Stomach (tissue), 9 donors: ENCODE data around the gene RENBP. TPM values are rescaled to one million over a fixed set of nuclear protein-coding genes. Genes with fewer than 3 reads are reported as not detected.

Experiments
- DNase-seq, 2 donors: peaks; one replicate each; pipeline versions ENCODE4 v3.0.0 to v3.0.0-alpha.2; 2013 to 2019
- H3K27ac ChIP-seq, 5 donors: fragments of 200-600 bp in 4 of 5; sonication (generic) in 4 of 5; one replicate each; pipeline ENCODE4 v1.5.1; 2013 to 2019; ENCODE audit warnings: mild to moderate bottlenecking in 1 of 5, moderate library complexity in 1 of 5
- H3K27me3 ChIP-seq, 3 donors: fragments of 200-600 bp; sonication (generic); one replicate each; pipeline ENCODE4 v1.5.1; 2017 to 2019; ENCODE audit warnings: mixed run types in 1 of 3
- H3K36me3 ChIP-seq, 4 donors: fragments of 200-600 bp; sonication (generic); 1 replicate in 3 of 4; 2 replicates in 1 of 4; pipeline ENCODE4 v1.5.1; 2016 to 2019
- H3K4me1 ChIP-seq, 4 donors: fragments of 200-600 bp; sonication (generic); one replicate each; pipeline ENCODE4 v1.5.1; 2016 to 2019
- H3K4me3 ChIP-seq, 4 donors: fragments of 200-600 bp; sonication (generic) in 3 of 4; one replicate each; pipeline ENCODE4 v1.5.1; 2016 to 2019; ENCODE audit warnings: mild to moderate bottlenecking in 1 of 4
- H3K9me3 ChIP-seq, 4 donors: fragments of 200-600 bp; sonication (generic); one replicate each; pipeline ENCODE4 v1.5.1; 2016 to 2019
- CTCF ChIP-seq, 7 experiments: fragments of 450-650 bp in 4 of 7; fragments of 200-600 bp in 3 of 7; sonication (generic) in 3 of 7; IDR thresholded peaks; one replicate each; pipeline ENCODE4 v1.5.1; 2016 to 2019; ENCODE audit warnings: antibody characterized with exemption in 7 of 7, control low read depth in 2 of 7, mild to moderate bottlenecking in 1 of 7
- EP300 ChIP-seq: sonication (generic); formaldehyde crosslinking; IDR thresholded peaks from one replicate; pipeline ENCODE4 v1.6.1; 2017; ENCODE audit warnings: antibody characterized with exemption
- POLR2A ChIP-seq, 4 donors: fragments of 450-650 bp; IDR thresholded peaks; one replicate each; pipeline ENCODE4 v1.6.1; 2016; ENCODE audit warnings: antibody characterized with exemption in 4 of 4, control low read depth in 2 of 4, mild to moderate bottlenecking in 1 of 4, moderate library complexity in 1 of 4
- POLR2AphosphoS5 ChIP-seq, 3 donors: sonication (generic); formaldehyde crosslinking; IDR thresholded peaks; one replicate each; pipeline ENCODE4 v1.6.1; 2016; ENCODE audit warnings: antibody characterized with exemption in 3 of 3
- WGBS, 5 donors: extraction: QIAGEN DNeasy Blood & Tissue Kit in 3 of 5; methylation state at CpG; one replicate each; pipeline versions ENCODE4 v1.1.5 to v1.1.7; 2013 to 2018; 5-methylcytosine and 5-hydroxymethylcytosine counted together
- intact Hi-C: fragments of 100-400 bp; cut with DNase I; formaldehyde crosslinking; loops from one replicate; pipeline ENCODE4 v1.15.1; 2023; ENCODE audit warnings: low total_unique reads
- polyA plus RNA-seq, 3 donors: library from polyadenylated mRNA; stranded (reverse); fragments of 200-250 nt; gene quantifications; one replicate each; pipeline ENCODE4 v1.2.3, GENCODE V29; 2013
- total RNA-seq, 5 donors: library from RNA; depleted of rRNA; stranded (reverse); fragments of >200 nt; gene quantifications; one replicate each; pipeline versions ENCODE4 v1.1.0 to v1.2.3, GENCODE V29; 2014 to 2016
- donor health status: healthy with polysubstance abuse.
- donor health status: Bipolar disorder and iron deficiency.
- donor health status: healthy.

RENBP gene
- total and polyA plus RNA-seq, 8 donors = 2.3 to 12.7 (median 8.1) TPM; not detected in 3

- H3K4me3 ChIP-seq = peak within 1 kb of the TSS in 1 of 4 donors; percentile 22
- no peaks in the 10 kb centered on the region for H3K36me3 ChIP-seq
- no peak for TF ChIP-seq CTCF (IDR thresholded peaks at IDR 0.05)
- TF ChIP-seq POLR2AphosphoS5 (IDR thresholded peaks at IDR 0.05) = no peak
- TF ChIP-seq EP300 = no peak
- TF ChIP-seq POLR2A (IDR thresholded peaks at IDR 0.05) = no peak
- peaks cover 0 to 28% (median 9%) of the 10 kb centered on the region in 4 donors for H3K4me1 ChIP-seq
- WGBS, 5 donors = 22 to 50% (median 38%) methylated on average over 10 to 26 of the region's 26 CpGs
- H3K27me3 ChIP-seq = peaks cover 0 to 32% (median 0%) of the 10 kb centered on the region in 3 donors
- peak within 1 kb of the TSS in 3 of 5 donors; percentile 8 to 39 (median 22) for H3K27ac ChIP-seq
- intact Hi-C loops = no loop called here
- peaks cover 0 to 1% (median 0%) of the 10 kb centered on the region in 4 donors for H3K9me3 ChIP-seq
- DNase-seq = no peak
Observed at GRCh38 chrX:153903991-153904957, 40.2 kb downstream of the RENBP start, which contains the start of gene AVPR2. Gene AVPR2 (plus strand): TSS chrX:153904673. CDS start chrX:153905146, 473 bp downstream.

- Histone ChIP-seq H3K9me3 (peaks cover 0 to 7% (median 0%) of the 10 kb centered on the region in 4 donors), H3K4me1 (peaks cover 0 to 28% (median 9%) of the 10 kb centered on the region in 4 donors), H3K4me3 (no peak overlapping the region), H3K36me3 (no peaks in the 10 kb centered on the region), H3K27ac (peak overlapping the region in 3 of 5 donors; percentile 8 to 39 (median 22)), H3K27me3 (peaks cover 0 to 30% (median 0%) of the 10 kb centered on the region in 3 donors)
- no peak for DNase-seq
- TF ChIP-seq POLR2A (IDR thresholded peaks at IDR 0.05) = no peak
- no peak for TF ChIP-seq POLR2AphosphoS5 (IDR thresholded peaks at IDR 0.05)
- no peak for TF ChIP-seq CTCF (IDR thresholded peaks at IDR 0.05)
- no peak for TF ChIP-seq EP300
- WGBS, 5 donors = 53 to 60% (median 54%) methylated on average over 15 to 18 of the region's 18 CpGs
- intact Hi-C loops = no loop called here
Observed at GRCh38 chrX:153903238-153903980, 41.0 kb downstream of the RENBP start.

GRCh38 chrX:153902385-153902784 is 42.1 kb downstream of the RENBP start:
- intact Hi-C loops = no loop called here
- Histone ChIP-seq H3K4me1 (peaks cover 0 to 28% (median 9%) of the 10 kb centered on the region in 4 donors), H3K27me3 (peaks cover 0 to 24% (median 0%) of the 10 kb centered on the region in 3 donors), H3K9me3 (peaks cover 0 to 7% (median 0%) of the 10 kb centered on the region in 4 donors), H3K36me3 (no peaks in the 10 kb centered on the region), H3K4me3 (no peak overlapping the region), H3K27ac (no peak overlapping the region)
- WGBS, 5 donors = 0 to 78% (median 59%) methylated on average over 1 to 10 of the region's 10 CpGs
- DNase-seq = no peak
- no peak for TF ChIP-seq EP300
- TF ChIP-seq CTCF (IDR thresholded peaks at IDR 0.05) = no peak
- TF ChIP-seq POLR2A (IDR thresholded peaks at IDR 0.05) = no peak
- TF ChIP-seq POLR2AphosphoS5 (IDR thresholded peaks at IDR 0.05) = no peak

- no peaks in the 10 kb centered on the region for H3K36me3 ChIP-seq
- H3K4me3 ChIP-seq = no peak overlapping the region
- intact Hi-C loops = no loop called here
- no peak for TF ChIP-seq EP300
- TF ChIP-seq POLR2A (IDR thresholded peaks at IDR 0.05) = no peak
- TF ChIP-seq POLR2AphosphoS5 (IDR thresholded peaks at IDR 0.05) = no peak
- no peak for TF ChIP-seq CTCF (IDR thresholded peaks at IDR 0.05)
- H3K9me3 ChIP-seq = peaks cover 0 to 7% (median 0%) of the 10 kb centered on the region in 4 donors
- H3K27ac ChIP-seq = no peak overlapping the region
- H3K27me3 ChIP-seq = peaks cover 0 to 24% (median 0%) of the 10 kb centered on the region in 3 donors
- 53 to 71% (median 65%) methylated on average over 8 of the region's 8 CpGs for WGBS, 5 donors
- H3K4me1 ChIP-seq = peaks cover 0 to 28% (median 9%) of the 10 kb centered on the region in 4 donors
- no peak for DNase-seq
Observed at GRCh38 chrX:153901753-153902140, 42.7 kb downstream of the RENBP start.
